Naive thymus-derived CD8-positive, alpha-beta T cell (primary cell): ENCODE results near the gene CNGB1. TPM values are rescaled to one million over a fixed set of nuclear protein-coding genes. Genes with fewer than 3 reads are reported as not detected.

Source experiments
- ATAC-seq, 2 donors: fragments of 150-1000 bp; cut with Tn5 transposase in 1 of 2; sonication (Bioruptor Pico), chemical (Tn5 transposase) in 1 of 2; 1 replicate in 1 of 2; 2 replicates in 1 of 2; pipeline ENCODE4 v1.10.0; 2021; ENCODE audit warnings: mild to moderate bottlenecking in 2 of 2, moderate library complexity in 2 of 2
- POLR2A ChIA-PET: fragments of 350-600 bp; sonication (Branson Sonifier 250); formaldehyde crosslinking; loops from one replicate; lab custom pipeline; 2021; ENCODE audit warnings: antibody characterized with exemption; lab: Charles Lee
- DNase-seq, 10 donors: peaks; one replicate each; pipeline versions ENCODE4 v3.0.0 to v3.0.0-alpha.2; 2020 to 2022
- H3K27ac Mint-ChIP-seq, 10 donors: one replicate each; pipeline ENCODE4 v1.8.0; 2020 to 2022; ENCODE audit warnings: mild to moderate bottlenecking in 10 of 10, mixed read lengths in 10 of 10, moderate library complexity in 4 of 10, inconsistent platforms in 1 of 10
- H3K27me3 Mint-ChIP-seq, 5 donors: one replicate each; pipeline ENCODE4 v1.8.0; 2021 to 2022; ENCODE audit warnings: mixed read lengths in 5 of 5
- H3K36me3 Mint-ChIP-seq, 3 donors: one replicate each; pipeline ENCODE4 v1.8.0; 2020 to 2022; ENCODE audit warnings: mixed read lengths in 3 of 3, mild to moderate bottlenecking in 2 of 3, inconsistent platforms in 1 of 3
- H3K4me1 Mint-ChIP-seq, 4 donors: one replicate each; pipeline ENCODE4 v1.8.0; 2021 to 2022; ENCODE audit warnings: mixed read lengths in 4 of 4
- H3K4me3 Mint-ChIP-seq, 10 donors: one replicate each; pipeline ENCODE4 v1.8.0; 2020 to 2022; ENCODE audit warnings: mild to moderate bottlenecking in 10 of 10, mixed read lengths in 10 of 10, moderate library complexity in 6 of 10, inconsistent platforms in 1 of 10
- H3K9me3 Mint-ChIP-seq, 9 donors: one replicate each; pipeline ENCODE4 v1.8.0; 2020 to 2022; ENCODE audit warnings: mixed read lengths in 9 of 9, mild to moderate bottlenecking in 3 of 9, inconsistent platforms in 1 of 9, moderate library complexity in 1 of 9
- polyA plus RNA-seq, 3 donors: library from polyadenylated mRNA; unstranded; fragments of 300-500 nt; fragmentation: Illumina TruSeq; gene quantifications; one replicate each; pipeline ENCODE4 v1.2.3, GENCODE V29; 2021
- total RNA-seq, 8 experiments: library from RNA in 2 of 8; stranded (reverse) in 2 of 8; gene quantifications; one replicate each; pipeline ENCODE4 v1.2.3 and lab custom pipeline; 2021 to 2026

CNGB1 gene
- total and polyA plus RNA-seq, 5 experiments from 2014 or later = not detected

DNA sequence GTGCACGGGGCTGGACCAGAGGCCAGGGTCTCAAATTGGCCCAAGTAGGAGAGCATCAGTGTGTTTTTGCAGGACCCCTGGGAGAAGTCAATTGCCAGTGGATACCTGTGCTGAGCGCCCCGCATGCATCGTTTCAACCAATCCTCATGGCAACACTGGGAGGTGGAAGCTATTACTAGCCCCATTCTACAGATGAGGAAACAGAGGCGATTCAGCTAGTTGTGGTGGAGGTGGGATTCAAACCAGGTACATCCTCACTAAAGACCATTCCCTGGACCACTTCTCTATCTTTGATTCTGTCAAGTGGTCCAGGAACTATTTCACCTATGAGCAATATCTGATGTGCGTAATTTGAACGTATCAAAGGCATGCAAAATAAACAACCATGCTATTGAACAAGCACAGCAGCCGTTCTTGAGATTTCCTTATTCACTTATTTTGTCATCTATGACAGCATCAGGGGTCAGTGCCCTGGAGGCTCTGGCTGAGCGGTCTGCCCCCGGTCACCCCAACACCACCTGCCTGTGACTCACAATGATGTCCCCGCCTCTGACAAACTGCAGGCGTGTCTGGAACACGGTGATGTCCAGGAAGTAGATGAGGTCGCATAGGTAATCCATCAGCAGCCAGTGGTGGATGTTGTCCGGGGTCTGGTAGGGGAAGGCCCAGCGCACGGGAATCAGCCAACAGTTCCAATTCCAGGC is 54.0 kb downstream of the CNGB1 start:
- H3K4me3 Mint-ChIP-seq = no peak overlapping the region
- peaks cover 0 to 6% (median 3%) of the 10 kb centered on the region in 5 donors for H3K27me3 Mint-ChIP-seq
- H3K4me1 Mint-ChIP-seq = peaks cover 0 to 3% (median under 1%) of the 10 kb centered on the region in 4 donors
- ATAC-seq (no peak), DNase-seq (no peak)
- peaks cover 0 to 11% (median 0%) of the 10 kb centered on the region in 9 donors for H3K9me3 Mint-ChIP-seq
- H3K27ac Mint-ChIP-seq = no peak overlapping the region
- POLR2A ChIA-PET = no interaction called here
- H3K36me3 Mint-ChIP-seq = no peaks in the 10 kb centered on the region

DNA sequence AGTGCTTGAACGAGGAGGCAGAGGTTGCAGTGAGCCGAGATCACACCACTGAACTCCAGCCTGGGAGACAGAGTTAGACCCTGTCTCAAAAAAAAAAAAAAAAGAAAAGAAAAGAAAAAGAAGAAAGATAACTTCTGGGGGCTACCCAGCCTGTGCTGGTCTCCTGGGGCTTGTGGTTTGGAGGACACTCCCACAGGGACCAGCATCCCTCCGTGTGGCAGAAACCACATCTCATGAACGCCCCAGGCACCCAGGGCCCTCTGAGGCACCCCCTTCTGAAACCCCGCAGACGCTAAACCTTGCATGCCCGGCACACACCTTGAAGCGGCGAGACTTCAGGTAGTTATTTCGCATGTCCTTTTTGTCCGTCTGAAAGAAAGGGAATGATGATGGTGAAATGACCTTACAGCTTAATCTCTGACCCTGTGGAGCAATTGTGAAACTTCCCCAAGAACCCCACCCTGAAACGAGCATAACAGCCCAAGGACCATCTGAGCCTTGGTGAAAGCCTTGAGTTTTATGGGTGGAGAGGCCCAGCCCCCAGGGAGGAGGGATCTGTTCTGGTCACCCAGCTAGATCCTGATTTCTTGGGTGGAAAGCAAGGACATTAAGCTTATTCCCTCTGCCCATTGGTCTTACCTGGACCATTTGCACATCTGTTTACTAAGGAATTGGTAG is 55.0 kb downstream of the CNGB1 start:
- H3K9me3 Mint-ChIP-seq = peaks cover 0 to 11% (median 0%) of the 10 kb centered on the region in 9 donors
- DNase-seq = no peak
- peaks cover 0 to 10% (median 3%) of the 10 kb centered on the region in 5 donors for H3K27me3 Mint-ChIP-seq
- ATAC-seq = no peak
- H3K4me3 Mint-ChIP-seq = no peak overlapping the region
- no peak overlapping the region for H3K27ac Mint-ChIP-seq
- POLR2A ChIA-PET = no interaction called here
- H3K36me3 Mint-ChIP-seq = no peaks in the 10 kb centered on the region
- peaks cover 0 to 4% (median under 1%) of the 10 kb centered on the region in 4 donors for H3K4me1 Mint-ChIP-seq

DNA sequence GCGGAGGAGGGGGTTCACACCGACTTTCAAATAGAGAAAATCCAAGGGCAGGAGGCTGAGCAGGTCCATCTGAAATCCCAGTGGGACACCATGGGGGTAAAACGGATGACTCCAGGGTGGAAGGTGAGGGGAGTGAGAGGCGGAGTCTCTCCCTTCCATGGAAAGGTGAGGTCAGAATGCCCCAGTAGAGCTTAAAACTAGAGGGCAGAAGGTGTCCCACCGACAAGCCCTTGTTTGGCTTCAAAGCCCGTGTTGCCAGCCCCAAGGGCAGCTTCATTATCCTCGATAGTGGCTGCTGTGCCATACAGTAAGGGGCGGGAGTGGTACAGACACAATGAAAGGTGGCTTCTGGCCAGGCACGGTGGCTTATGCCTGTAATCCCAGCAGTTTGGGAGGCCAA is 55.7 kb downstream of the CNGB1 start:
- peaks cover 0 to 10% (median 3%) of the 10 kb centered on the region in 5 donors for H3K27me3 Mint-ChIP-seq
- POLR2A ChIA-PET = no interaction called here
- H3K9me3 Mint-ChIP-seq = peaks cover 0 to 11% (median 0%) of the 10 kb centered on the region in 9 donors
- no peaks in the 10 kb centered on the region for H3K36me3 Mint-ChIP-seq
- no peak for DNase-seq
- no peak for ATAC-seq
- no peak overlapping the region for H3K27ac Mint-ChIP-seq
- no peak overlapping the region for H3K4me3 Mint-ChIP-seq
- peaks cover 0 to 4% (median under 1%) of the 10 kb centered on the region in 4 donors for H3K4me1 Mint-ChIP-seq

DNA sequence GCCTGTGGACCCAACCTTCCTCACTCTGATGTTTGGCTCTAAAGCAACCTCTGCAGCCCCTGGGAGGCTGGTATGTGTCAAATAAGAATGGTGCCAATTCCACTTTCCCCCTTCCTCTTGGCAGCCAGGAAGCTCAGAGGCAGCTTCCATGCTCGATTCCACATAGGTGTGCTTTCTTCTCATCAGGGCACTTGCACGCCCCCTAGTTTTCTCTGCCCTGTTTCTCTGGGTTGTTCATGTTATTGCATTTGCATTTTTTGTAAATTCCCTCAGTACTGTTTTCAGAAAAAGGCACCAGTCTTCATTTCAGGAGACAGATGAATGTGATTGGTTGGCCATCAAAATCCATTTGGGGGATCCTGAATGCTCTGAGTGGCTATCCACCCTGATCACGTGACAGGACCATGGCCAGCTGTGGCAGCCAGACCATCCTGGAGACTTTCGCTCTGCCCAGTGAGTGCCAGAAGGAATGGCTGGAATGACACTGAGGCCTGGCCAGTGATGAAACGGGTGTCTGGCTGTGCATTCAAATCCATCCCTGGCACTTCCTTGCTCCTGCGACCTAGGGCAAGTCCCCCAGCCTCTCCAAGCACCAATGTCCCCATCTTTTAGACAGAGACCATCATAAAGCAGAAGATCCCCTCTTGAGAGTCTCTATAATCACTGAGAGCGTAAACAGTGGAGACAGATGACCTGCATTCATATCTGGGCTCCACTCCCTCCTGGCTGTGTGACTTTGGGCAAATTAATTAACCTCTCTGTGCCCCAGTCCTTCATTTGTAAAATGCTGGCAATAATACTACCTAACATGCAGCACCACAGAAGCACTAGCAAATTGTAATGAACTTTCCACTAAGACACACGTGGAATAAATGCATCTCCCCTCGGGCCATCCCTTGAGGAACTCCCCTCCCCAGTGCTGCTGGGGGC is 56.4 kb downstream of the CNGB1 start:
- H3K27me3 Mint-ChIP-seq = peaks cover 0 to 10% (median 3%) of the 10 kb centered on the region in 5 donors
- ATAC-seq = no peak
- POLR2A ChIA-PET = no interaction called here
- no peak for DNase-seq
- H3K27ac Mint-ChIP-seq = no peak overlapping the region
- peaks cover 0 to 4% (median under 1%) of the 10 kb centered on the region in 4 donors for H3K4me1 Mint-ChIP-seq
- no peaks in the 10 kb centered on the region for H3K36me3 Mint-ChIP-seq
- peaks cover 0 to 7% (median 0%) of the 10 kb centered on the region in 9 donors for H3K9me3 Mint-ChIP-seq
- no peak overlapping the region for H3K4me3 Mint-ChIP-seq

DNA sequence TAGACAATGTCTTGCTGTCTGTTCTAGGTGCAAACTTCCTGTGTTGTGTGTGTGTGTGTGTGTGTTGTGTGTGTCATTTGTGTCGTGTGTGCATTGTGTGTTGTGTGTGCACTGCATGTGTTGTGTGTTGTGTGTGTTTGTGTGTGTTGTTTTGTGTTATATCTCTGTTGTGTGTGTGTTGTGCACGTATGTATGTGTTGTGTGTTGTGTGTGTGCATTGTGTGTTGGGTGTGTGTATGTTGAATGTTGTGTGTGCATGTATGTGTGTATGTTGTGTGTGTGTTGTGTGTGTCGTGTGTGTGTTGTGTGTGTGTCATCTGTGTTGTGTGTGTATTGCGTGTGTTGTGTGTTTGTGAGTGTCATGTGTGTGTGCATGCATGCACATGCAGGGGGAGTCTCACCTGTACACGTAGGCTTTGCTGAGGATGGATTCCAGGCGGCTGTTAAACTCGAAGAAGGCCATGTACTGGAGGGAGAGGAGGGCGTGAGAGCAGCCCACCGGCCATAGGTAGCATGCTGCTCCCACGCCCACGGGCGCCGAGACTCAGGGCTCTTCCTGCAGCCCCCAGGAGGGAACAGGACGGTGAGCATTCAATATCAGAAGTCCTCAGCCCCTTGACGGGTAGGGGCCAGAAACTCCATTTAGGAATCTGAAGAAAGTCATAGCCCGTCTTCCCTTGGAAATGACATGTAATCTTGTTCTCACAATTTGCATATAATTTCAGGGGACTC is 58.2 kb downstream of the CNGB1 start:
- no peak for DNase-seq
- H3K27me3 Mint-ChIP-seq = peaks cover 0 to 10% (median 3%) of the 10 kb centered on the region in 5 donors
- H3K36me3 Mint-ChIP-seq = no peaks in the 10 kb centered on the region
- H3K4me3 Mint-ChIP-seq = peak overlapping the region in 1 of 10 donors; percentile 1
- H3K27ac Mint-ChIP-seq = peak overlapping the region in 1 of 10 donors; percentile 77
- no peaks in the 10 kb centered on the region for H3K9me3 Mint-ChIP-seq
- peaks cover 0 to 4% (median under 1%) of the 10 kb centered on the region in 4 donors for H3K4me1 Mint-ChIP-seq
- no peak for ATAC-seq
- POLR2A ChIA-PET = no interaction called here

DNA sequence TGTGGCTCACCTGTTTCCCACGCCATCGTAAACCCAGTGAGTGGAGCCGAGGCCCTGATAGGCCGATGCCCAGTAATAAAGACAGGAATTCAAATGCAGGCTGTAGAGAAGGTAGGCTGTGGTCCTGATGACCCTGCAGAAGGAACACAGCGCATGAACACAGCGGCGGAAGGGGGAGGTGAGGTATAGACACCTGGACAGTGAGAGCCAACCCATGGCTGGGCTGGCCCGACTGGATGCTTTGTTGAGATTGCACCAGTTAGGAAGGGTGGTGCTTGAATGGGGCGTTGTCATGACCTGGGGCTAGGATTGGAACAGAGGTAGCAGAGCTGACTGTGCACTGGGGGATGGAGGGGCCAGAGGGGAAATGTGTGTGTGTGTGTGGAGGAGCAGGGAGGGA is 59.2 kb downstream of the CNGB1 start:
- ATAC-seq (no peak), DNase-seq (no peak)
- Mint-ChIP-seq H3K9me3 (no peaks in the 10 kb centered on the region), H3K4me3 (no peak overlapping the region), H3K27me3 (peaks cover 0 to 10% (median 3%) of the 10 kb centered on the region in 5 donors), H3K4me1 (peaks cover 0 to 4% (median under 1%) of the 10 kb centered on the region in 4 donors), H3K27ac (peak overlapping the region in 1 of 10 donors; percentile 59), H3K36me3 (no peaks in the 10 kb centered on the region)
- POLR2A ChIA-PET = no interaction called here

DNA sequence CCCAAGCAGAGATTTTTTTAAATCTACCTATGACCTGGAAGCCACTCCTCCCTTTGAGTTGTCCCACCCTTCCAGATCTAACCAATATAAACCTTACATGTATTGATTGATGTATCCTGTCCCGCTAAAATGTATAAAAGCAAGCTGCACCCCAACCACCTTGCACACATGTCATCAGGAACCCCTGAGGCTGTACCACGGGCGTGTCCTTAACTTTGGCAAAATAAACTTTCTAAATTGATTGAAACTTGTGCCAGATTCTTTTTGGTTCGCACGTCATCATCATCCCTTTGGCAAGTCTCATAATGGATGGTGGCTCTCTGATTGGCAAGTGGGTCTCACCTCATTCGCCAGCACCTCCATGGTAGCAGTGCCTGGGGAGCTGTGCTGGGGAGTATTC is 60.2 kb downstream of the CNGB1 start:
- ATAC-seq = no peak
- peak overlapping the region in 1 of 10 donors; percentile 21 for H3K27ac Mint-ChIP-seq
- POLR2A ChIA-PET = no interaction called here
- H3K27me3 Mint-ChIP-seq = peaks cover 0 to 10% (median 5%) of the 10 kb centered on the region in 5 donors
- DNase-seq = no peak
- H3K4me3 Mint-ChIP-seq = no peak overlapping the region
- H3K36me3 Mint-ChIP-seq = no peaks in the 10 kb centered on the region
- peaks cover 0 to 6% (median 3%) of the 10 kb centered on the region in 4 donors for H3K4me1 Mint-ChIP-seq
- H3K9me3 Mint-ChIP-seq = no peaks in the 10 kb centered on the region

DNA sequence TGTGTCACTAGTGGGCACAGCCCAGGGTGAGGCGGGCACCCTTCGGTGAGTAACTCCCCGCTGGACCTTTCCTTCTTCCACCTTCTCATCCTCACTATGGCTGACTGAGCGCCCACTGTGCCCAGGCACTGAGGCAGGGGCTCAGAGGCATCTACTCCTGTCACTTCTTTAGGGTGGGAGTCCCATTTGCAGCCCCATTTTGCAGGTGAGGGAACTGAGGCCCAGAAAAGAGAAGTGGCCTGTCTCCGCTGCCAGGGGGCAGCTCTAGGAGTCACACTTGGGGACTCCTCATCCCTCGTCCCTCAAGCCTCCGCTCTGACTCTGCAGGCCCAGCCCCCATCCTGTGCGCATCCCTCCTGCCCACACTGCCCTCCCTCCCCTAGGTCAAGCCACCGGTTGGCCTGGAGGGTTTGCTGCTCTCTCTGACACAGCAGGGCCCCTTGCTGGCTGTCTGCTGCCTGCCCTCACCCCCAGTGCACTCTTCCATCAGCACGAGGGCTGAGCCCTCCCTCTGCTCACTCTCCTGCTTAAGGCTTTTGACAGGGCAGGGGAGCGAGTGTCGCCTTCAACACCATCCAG is 62.4 kb downstream of the CNGB1 start:
- no peaks in the 10 kb centered on the region for H3K36me3 Mint-ChIP-seq
- POLR2A ChIA-PET = no interaction called here

DNA sequence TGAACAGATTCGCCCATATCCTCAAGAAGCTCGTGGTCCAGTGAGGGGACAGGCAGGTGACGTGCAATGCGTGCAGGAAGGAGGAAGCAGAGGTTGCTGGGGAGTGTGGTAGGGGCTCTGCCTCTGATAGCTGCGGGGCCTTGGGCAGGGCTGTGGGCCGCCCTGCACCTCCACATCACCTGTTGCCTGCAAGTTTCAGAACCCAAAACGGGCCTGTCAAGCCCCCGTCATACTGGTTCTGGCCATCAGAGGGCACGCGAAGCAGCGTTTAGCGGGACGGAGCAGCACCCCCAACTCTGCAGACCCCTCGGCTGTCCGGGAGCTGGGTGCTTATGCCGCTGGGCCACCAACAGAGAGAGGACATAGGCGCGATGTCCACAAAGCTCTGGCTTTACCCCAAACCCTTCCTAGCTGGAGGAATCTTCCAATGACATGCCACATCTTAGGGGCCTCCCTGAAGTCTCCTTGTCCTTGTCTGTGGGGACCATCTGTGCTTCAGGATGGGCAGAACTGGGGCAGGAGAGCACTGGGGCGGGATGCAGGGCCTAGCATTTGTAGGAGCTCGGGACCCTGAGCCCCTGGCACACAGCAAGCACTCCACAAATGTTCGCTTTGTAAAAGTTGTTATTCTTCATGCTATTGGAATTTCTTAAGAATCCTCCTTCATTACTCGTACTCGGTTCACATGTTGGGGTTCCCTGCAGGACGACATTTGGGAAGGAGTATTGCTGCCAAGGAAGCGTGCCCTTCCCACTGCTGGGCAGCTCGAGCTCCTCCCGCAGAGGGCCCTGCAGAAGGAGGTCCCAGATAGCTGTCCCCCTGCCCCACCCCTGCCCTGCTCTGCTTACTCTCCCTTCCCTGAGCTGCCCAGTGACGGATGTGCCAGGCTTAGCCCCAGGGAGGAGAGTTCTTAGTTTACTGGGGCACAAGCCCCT is 64.3 kb downstream of the CNGB1 start:
- peak; percentile 53 to 65 for ATAC-seq
- H3K4me3 Mint-ChIP-seq = no peak overlapping the region
- peak in 6 of 10 donors; percentile 5 to 25 (median 20) for DNase-seq
- H3K36me3 Mint-ChIP-seq = no peaks in the 10 kb centered on the region
- H3K27me3 Mint-ChIP-seq = peaks cover 3 to 25% (median 11%) of the 10 kb centered on the region in 5 donors
- H3K9me3 Mint-ChIP-seq = no peaks in the 10 kb centered on the region
- peaks cover 0 to 5% (median 2%) of the 10 kb centered on the region in 4 donors for H3K4me1 Mint-ChIP-seq
- POLR2A ChIA-PET = interaction anchor here (0.5 to 1.2 kb wide), 2 partner anchors 82 to 93 kb away, joined by 3 to 7 read pairs; partner anchors contain the start of gene ZNF319
- peak overlapping the region in 1 of 10 donors; percentile 61 for H3K27ac Mint-ChIP-seq

More for the DNA sequence above, 62.4 kb downstream of the CNGB1 start:
- ATAC-seq (no peak), DNase-seq (no peak)
- Mint-ChIP-seq H3K27ac (no peak overlapping the region), H3K9me3 (no peaks in the 10 kb centered on the region), H3K4me3 (no peak overlapping the region), H3K27me3 (peaks cover 0 to 16% (median 9%) of the 10 kb centered on the region in 5 donors), H3K4me1 (peaks cover 0 to 6% (median 3%) of the 10 kb centered on the region in 4 donors)

DNA sequence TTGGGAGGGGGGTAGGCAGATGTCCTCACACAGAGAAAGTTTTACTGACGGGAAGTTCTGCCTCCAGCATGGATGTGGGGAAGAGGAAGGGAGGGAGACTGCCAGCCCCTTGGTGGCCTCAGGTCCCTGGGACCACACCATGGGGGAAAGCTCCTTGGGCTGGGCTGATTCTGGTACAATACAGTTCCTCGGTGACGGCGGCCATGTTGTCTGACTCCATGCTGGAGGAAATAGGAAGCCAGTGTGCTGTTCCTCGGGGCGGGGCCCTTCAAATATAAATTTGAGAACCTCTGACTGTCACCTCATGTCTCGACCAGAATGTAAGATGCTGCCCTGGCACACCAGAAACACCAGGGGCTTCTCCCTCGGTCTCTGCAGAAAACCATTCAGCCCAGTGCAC is 66.8 kb downstream of the CNGB1 start:
- no peaks in the 10 kb centered on the region for H3K9me3 Mint-ChIP-seq
- DNase-seq (no peak), ATAC-seq (no peak)
- no peaks in the 10 kb centered on the region for H3K36me3 Mint-ChIP-seq
- H3K4me1 Mint-ChIP-seq = peaks cover 4 to 9% (median 6%) of the 10 kb centered on the region in 4 donors
- H3K27ac Mint-ChIP-seq = no peak overlapping the region
- POLR2A ChIA-PET = interaction anchor here (0.5 kb wide), 1 partner anchor 194 kb away, joined by 5 read pairs; no protein-coding TSS in a partner anchor
- H3K4me3 Mint-ChIP-seq = no peak overlapping the region
- H3K27me3 Mint-ChIP-seq = peaks cover 6 to 27% (median 14%) of the 10 kb centered on the region in 5 donors
